22Rv1 (cell line): Measurements from ENCODE around the gene UTP18.

Experiments
- CTCF ChIP-seq: fragments of 450-650 bp; IDR thresholded peaks from 2 replicates; pipeline ENCODE4 v1.5.1; 2017; ENCODE audit warnings: mild to moderate bottlenecking
- ZFX ChIP-seq: fragments of 450-650 bp; IDR thresholded peaks from 2 replicates; pipeline ENCODE4 v1.6.1; 2017; ENCODE audit warnings: antibody characterized with exemption, borderline replicate concordance

DNA sequence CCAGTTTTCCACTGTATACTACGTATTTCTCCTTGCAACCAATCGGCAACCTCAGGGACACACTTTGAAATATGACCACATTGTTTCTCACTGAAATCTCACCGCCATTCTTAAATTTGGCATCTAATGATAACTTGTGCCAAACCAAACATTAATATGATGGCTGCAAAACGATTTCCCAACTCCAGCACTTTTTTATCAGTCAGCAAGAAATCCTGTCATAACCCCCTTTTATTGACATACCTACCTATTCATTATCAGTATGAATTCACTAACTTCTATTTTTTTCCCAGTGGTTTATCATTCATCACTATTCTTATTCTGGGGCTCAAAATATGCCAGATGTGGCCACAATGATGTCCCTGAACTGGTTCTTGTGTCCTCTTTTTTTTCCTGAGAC, 16.3 kb upstream of the UTP18 start:
- TF ChIP-seq CTCF (no peak), ZFX (no peak)
